ENCODE data around the gene PITX1. TPM values are rescaled to one million over a fixed set of nuclear protein-coding genes. Genes with fewer than 3 reads are reported as not detected.
A peak's percentile ranks its signal among the peaks of the same experiment; 100 is the strongest.
"Not testable (repeated sequence)": the region's sequence is repeated elsewhere in the genome, so short reads cannot be mapped to it uniquely, and the experiment has no call there.

The PITX1 gene
- total RNA-seq (2013), result not detected
- polyA plus RNA-seq, result not detected
- 1.3 TPM in 1 of 2 replicates, not detected in the other for polyA minus RNA-seq
- total RNA-seq, result 0 to 0.45 (median 0.07) reads per million in 11 experiments

GRCh38 chr5:135033901-135034235 lies at the start of gene PITX1:
PITX1 (minus strand) TSS chr5:135034228; CDS start chr5:135033881, 347 bp downstream.
- intact Hi-C loops (cut with micrococcal nuclease), result loop anchor here in 1 of 2 donors (10.0 kb wide), 1 partner anchor 161 kb away; no protein-coding TSS in a partner anchor
- under 1% methylated on average over 43 of the region's 49 CpGs for WGBS (ENCODE audit: insufficient coverage)
- Histone ChIP-seq H3K9ac (ENCODE audit: insufficient read depth, low read length, poor library complexity, severe bottlenecking) (no peak within 1 kb of the TSS), H3K4me3 (replicated peaks in 1 of 3; ENCODE audit: low read depth in 2 of 3, low read length in 3 of 3) (peak within 1 kb of the TSS in 2 of 3 experiments; percentile 16 to 52), H3K27ac (ENCODE audit: low read depth in 1 of 2, low read length in 2 of 2) (no peak within 1 kb of the TSS), H4K20me1 (ENCODE audit: insufficient read depth, low read length) (no peaks in the 10 kb centered on the region), H3K9me3 (replicated peaks in 1 of 2; ENCODE audit: control insufficient read depth in 1 of 2, insufficient read depth in 1 of 2, low read length in 2 of 2) (peaks cover 4 to 46% of the 10 kb centered on the region in 2 donors), H2AFZ (ENCODE audit: insufficient read depth, low read depth, low read length, poor library complexity, severe bottlenecking) (no peak within 1 kb of the TSS), H3K79me2 (ENCODE audit: insufficient read depth, low read length) (no peaks in the 10 kb centered on the region), H3K4me1 (ENCODE audit: control insufficient read depth in 1 of 2, insufficient read depth in 2 of 2, low read length in 2 of 2) (peaks cover 12 to 24% of the 10 kb centered on the region in 2 donors), H3K36me3 (replicated peaks in 1 of 2; ENCODE audit: control insufficient read depth in 1 of 2, insufficient read depth in 2 of 2, low read length in 2 of 2) (no peaks in the 10 kb centered on the region), H3K4me2 (replicated peaks; ENCODE audit: extremely low read depth, low read length, poor library complexity, severe bottlenecking) (peak within 1 kb of the TSS; percentile 60), H3K27me3 (ENCODE audit: control insufficient read depth in 2 of 2, insufficient read depth in 2 of 2, low read length in 2 of 2) (peaks cover 77 to 89% of the 10 kb centered on the region in 2 donors)
- no peak for TF ChIP-seq CTCF (IDR thresholded peaks at IDR 0.05)
- H3K36me3 Mint-ChIP-seq, result peaks cover under 1 to 10% of the 10 kb centered on the region in 2 donors
- H3K9me3 Mint-ChIP-seq, result peaks cover 0 to 33% (median 17%) of the 10 kb centered on the region in 7 donors
- no peak for DNase-seq
- H3K4me1 Mint-ChIP-seq, result peaks cover 34% of the 10 kb centered on the region
- peak within 1 kb of the TSS; percentile 71 to 90 for H3K4me3 Mint-ChIP-seq
- no peak within 1 kb of the TSS for H3K27ac Mint-ChIP-seq
- peaks cover 89 to 94% (median 91%) of the 10 kb centered on the region in 3 donors for H3K27me3 Mint-ChIP-seq (ENCODE audit: low read depth in 3 of 3)

- Mint-ChIP-seq H3K27me3 (ENCODE audit: low read depth in 3 of 3) (peaks cover 4 to 25% (median 19%) of the 10 kb centered on the region in 3 donors), H3K9me3 (peaks cover 2 to 24% (median 17%) of the 10 kb centered on the region in 7 donors)
- H3K27ac ChIP-seq (ENCODE audit: low read depth in 1 of 2, low read length in 2 of 2); H3K4me3 Mint-ChIP-seq; H3K4me3 ChIP-seq (replicated peaks in 1 of 3; ENCODE audit: low read depth in 2 of 3, low read length in 3 of 3); intact Hi-C loops (cut with micrococcal nuclease); H3K4me1 Mint-ChIP-seq; H3K4me2 ChIP-seq (replicated peaks; ENCODE audit: extremely low read depth, low read length, poor library complexity, severe bottlenecking); H2AFZ ChIP-seq (ENCODE audit: insufficient read depth, low read depth, low read length, poor library complexity, severe bottlenecking); H4K20me1 ChIP-seq (ENCODE audit: insufficient read depth, low read length); H3K27ac Mint-ChIP-seq; H3K9ac ChIP-seq (ENCODE audit: insufficient read depth, low read length, poor library complexity, severe bottlenecking); H3K27me3 ChIP-seq (ENCODE audit: control insufficient read depth in 2 of 2, insufficient read depth in 2 of 2, low read length in 2 of 2); H3K79me2 ChIP-seq (ENCODE audit: insufficient read depth, low read length); H3K36me3 ChIP-seq (replicated peaks in 1 of 2; ENCODE audit: control insufficient read depth in 1 of 2, insufficient read depth in 2 of 2, low read length in 2 of 2); H3K36me3 Mint-ChIP-seq; DNase-seq; H3K4me1 ChIP-seq (ENCODE audit: control insufficient read depth in 1 of 2, insufficient read depth in 2 of 2, low read length in 2 of 2): not testable (repeated sequence)
- peaks cover 0 to 12% of the 10 kb centered on the region in 2 donors for H3K9me3 ChIP-seq (replicated peaks in 1 of 2; ENCODE audit: control insufficient read depth in 1 of 2, insufficient read depth in 1 of 2, low read length in 2 of 2)
- no CpG with 5 or more reads among the region's 3 CpGs for WGBS (ENCODE audit: insufficient coverage)
Observed at GRCh38 chr5:135083334-135083733, 49.3 kb upstream of the PITX1 start.
